IPS-18c (cell line): Measurements from ENCODE around the gene CPHXL.

Experiments used
- H3K4me3 ChIP-seq: 2 replicates; pipeline ENCODE4 v1.7.0; 2013; ENCODE audit warnings: low read depth, mild to moderate bottlenecking, low read length, moderate library complexity; ENCODE audit not compliant: insufficient read depth
- H3K9me3 ChIP-seq: one replicate; pipeline ENCODE4 v1.6.1; 2013; ENCODE audit warnings: mild to moderate bottlenecking, low read length, moderate library complexity; ENCODE audit not compliant: control insufficient read depth, insufficient read depth

Gene CPHXL

DNA sequence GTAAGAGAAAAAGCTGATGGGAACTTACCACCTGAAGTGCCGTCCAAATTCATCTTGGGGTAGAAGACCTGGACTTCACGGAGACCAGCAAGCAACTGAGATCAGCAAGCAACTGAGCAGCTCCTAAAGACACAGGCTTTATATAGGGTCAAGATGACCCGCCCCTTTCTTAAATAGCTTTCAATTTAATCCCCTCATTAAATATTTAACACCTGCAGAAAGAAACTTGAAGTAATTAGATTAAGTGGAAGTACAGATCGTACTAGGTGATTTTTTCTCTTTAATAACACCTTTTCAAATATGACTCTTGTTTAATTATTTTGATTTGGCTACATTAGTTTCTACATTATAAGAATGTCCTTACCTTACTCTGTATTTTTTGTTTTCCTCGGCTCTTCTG, at the start of gene CPHXL:
Gene CPHXL, minus strand, starts transcription at position 101 of the 400 bp plus-strand sequence. Its CDS starts 48 bp downstream, at position 53.
- no peaks in the 10 kb centered on the region for H3K9me3 ChIP-seq

GRCh38 chr16:75774197-75774596, 47.9 kb upstream of the CPHXL start:
- Histone ChIP-seq H3K4me3 (no peak overlapping the region), H3K9me3 (no peaks in the 10 kb centered on the region)

More for the DNA sequence above, at the start of gene CPHXL:
- no peak within 1 kb of the TSS for H3K4me3 ChIP-seq

- no peaks in the 10 kb centered on the region for H3K9me3 ChIP-seq
- H3K4me3 ChIP-seq, result no peak overlapping the region
Measured at GRCh38 chr16:75770051-75770450, 43.8 kb upstream of the CPHXL start.

- H3K9me3 ChIP-seq, result no peaks in the 10 kb centered on the region
- no peak overlapping the region for H3K4me3 ChIP-seq
Measured at GRCh38 chr16:75764154-75764768, 38.0 kb upstream of the CPHXL start.

GRCh38 chr16:75763204-75763603, 36.9 kb upstream of the CPHXL start:
- no peak overlapping the region for H3K4me3 ChIP-seq
- no peaks in the 10 kb centered on the region for H3K9me3 ChIP-seq

DNA sequence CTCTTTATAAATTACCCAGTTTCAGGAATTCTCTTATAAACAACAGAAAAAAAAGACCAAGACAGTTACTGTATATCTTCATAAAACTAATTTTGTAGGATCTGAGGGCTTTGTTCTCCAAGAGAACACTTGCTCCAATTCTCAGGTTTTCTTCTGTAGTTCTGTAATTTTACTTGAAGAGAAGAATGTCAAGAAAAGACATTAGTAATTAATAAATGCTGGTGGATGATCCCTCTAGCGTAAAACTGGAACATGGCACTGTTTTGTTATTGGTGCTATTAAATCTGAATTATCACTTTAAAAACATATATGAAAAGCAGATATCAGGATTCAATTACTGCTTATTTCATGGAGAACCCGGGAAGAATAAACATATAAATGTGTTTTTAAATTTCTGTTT, 36.5 kb upstream of the CPHXL start:
- Histone ChIP-seq H3K4me3 (no peak overlapping the region), H3K9me3 (no peaks in the 10 kb centered on the region)

DNA sequence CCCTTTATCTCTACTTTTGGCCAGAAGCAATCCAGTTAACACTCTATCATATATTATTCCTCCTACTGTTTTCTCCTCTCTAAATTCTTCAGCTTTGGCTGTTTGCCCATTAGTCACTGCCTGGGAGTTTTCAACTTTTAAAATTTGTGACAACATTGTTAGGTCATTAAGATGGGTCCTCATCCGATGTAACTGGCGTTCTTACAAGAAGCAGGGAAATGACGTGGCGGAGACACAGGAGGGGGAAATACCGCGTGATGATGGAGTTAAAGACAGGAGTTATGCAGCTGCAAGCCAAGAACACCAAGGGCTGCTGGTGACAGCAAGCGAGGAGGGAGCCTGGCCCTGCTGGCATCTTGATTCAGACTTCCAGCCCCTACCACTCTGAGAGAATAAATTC, 34.8 kb upstream of the CPHXL start:
- H3K9me3 ChIP-seq, result peaks cover 2% of the 10 kb centered on the region
- H3K4me3 ChIP-seq, result no peak overlapping the region

GRCh38 chr16:75760018-75760519, 33.8 kb upstream of the CPHXL start:
- no peak overlapping the region for H3K4me3 ChIP-seq
- H3K9me3 ChIP-seq, result peaks cover 2% of the 10 kb centered on the region

- Histone ChIP-seq H3K9me3 (peaks cover 2% of the 10 kb centered on the region), H3K4me3 (no peak overlapping the region)
Measured at GRCh38 chr16:75758215-75758614, 31.9 kb upstream of the CPHXL start.

DNA sequence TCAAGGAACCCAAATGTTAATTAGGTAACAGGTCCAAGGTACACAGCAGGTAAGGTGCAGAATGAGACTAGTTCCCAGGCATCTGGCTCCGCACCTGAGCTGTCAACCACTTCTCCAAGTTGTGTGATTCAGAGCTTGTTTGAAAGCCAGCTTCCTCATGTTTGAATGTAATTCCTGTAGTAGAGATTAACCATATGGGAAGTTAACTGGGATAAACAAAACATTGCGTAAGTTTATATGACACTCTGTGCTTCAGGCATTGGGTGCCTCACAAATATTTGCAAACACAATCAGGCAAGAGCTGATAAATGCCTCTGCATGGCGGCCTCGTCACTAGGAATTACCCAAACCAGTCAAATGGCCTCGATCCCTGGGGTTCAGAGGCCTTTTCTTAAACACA, 27.9 kb upstream of the CPHXL start:
- peaks cover 2% of the 10 kb centered on the region for H3K9me3 ChIP-seq
- H3K4me3 ChIP-seq, result no peak overlapping the region

DNA sequence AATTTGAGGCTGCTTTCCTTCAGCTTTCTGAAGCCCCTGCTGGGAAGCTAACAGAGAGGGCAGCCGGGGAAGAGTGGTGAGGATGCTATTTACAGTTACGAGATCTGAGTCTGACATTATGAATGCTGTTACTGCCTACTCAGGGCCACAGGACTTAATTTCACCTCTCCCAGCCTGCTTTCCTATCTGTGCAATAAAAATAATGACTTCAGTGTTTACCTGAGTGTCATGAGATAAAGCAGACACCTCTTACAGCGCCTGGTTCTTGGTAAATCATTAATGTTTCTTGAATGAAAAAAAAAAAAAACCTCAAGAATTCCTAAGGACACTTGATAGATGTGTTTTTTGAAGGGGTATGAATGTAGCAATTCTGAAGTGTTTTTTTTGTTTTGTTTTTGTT, 24.2 kb upstream of the CPHXL start:
- peaks cover 2% of the 10 kb centered on the region for H3K9me3 ChIP-seq
- no peak overlapping the region for H3K4me3 ChIP-seq

DNA sequence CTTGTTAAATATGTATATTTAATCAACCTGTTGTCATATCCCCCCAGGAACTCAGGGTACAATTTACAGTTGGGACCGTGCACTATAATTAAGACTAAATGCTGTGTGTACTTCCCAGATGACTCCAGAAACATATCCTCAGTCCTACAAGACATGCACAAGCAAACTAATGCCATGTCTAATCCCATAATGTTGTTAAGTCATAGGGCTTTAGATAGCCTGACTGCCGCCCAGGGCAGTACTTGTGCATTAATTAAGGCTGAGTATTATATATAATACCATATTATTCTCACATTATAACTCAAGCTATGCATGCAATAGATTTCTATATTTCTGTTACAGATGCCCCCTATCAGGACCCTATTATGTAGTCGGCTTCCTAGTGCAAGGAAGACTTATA, 20.1 kb upstream of the CPHXL start:
- peaks cover 11% of the 10 kb centered on the region for H3K9me3 ChIP-seq

GRCh38 chr16:75745823-75746222, 19.5 kb upstream of the CPHXL start:
- Histone ChIP-seq H3K4me3 (no peak overlapping the region), H3K9me3 (peaks cover 11% of the 10 kb centered on the region)

More for the DNA sequence above, 20.1 kb upstream of the CPHXL start:
- H3K4me3 ChIP-seq, result no peak overlapping the region

DNA sequence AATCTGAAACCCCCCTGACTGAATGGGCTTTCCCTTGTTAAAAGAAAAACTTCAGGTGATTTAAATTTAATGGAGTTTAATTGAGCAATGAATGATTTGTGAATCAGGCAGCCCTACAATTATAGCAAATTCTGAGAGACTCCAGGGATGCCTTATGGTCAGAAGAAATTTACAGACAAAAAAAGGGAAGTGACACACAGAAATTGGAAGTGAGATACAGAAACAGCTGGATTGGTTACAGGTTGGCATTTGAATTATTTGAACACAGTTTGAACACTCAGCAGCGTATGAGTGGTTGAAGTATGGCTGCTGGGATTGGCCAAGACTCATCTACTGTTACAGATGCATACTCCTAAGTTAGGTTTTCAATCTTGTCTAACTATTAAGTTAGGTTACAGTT, 19.0 kb upstream of the CPHXL start:
- Histone ChIP-seq H3K4me3 (no peak overlapping the region), H3K9me3 (peaks cover 11% of the 10 kb centered on the region)

GRCh38 chr16:75742424-75743047, 16.2 kb upstream of the CPHXL start:
- peaks cover 8% of the 10 kb centered on the region for H3K9me3 ChIP-seq
- H3K4me3 ChIP-seq, result no peak overlapping the region

GRCh38 chr16:75733305-75734211, 7.3 kb upstream of the CPHXL start:
- Histone ChIP-seq H3K4me3 (no peak overlapping the region), H3K9me3 (peaks cover 4% of the 10 kb centered on the region)

DNA sequence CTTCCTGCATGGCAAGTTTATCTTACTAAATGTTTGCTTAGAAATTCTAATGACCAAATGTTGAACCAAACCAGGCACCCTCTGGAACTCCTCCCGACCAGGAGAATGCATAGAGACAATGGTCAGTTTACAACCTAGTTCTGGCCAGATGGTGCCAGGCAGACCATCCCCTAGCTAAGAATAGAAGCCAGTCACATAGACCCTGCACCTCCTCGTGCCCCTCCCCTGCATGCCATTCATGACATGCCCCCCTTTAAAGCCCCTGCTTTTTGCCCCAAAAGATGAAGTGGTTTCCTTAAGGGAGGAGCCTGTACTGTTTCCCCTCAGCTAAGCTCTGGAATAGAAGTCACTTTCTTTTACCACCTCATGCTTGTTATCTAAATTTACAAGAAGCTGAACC, 6.6 kb upstream of the CPHXL start:
- Histone ChIP-seq H3K9me3 (peaks cover 4% of the 10 kb centered on the region), H3K4me3 (no peak overlapping the region)

- no peak overlapping the region for H3K4me3 ChIP-seq
- no peaks in the 10 kb centered on the region for H3K9me3 ChIP-seq
Measured at GRCh38 chr16:75727221-75727620, 931 bp upstream of the CPHXL start.
